HEK293T (cell line): ENCODE data around the gene EHBP1.

Experiments used
- CTCF ChIA-PET: fragments of 350-600 bp; formaldehyde crosslinking; extraction: SDS; loops from one replicate; lab custom pipeline; 2021; ENCODE audit warnings: antibody characterized with exemption, inconsistent platforms; lab: Yijun Ruan, JAX
- POLR2A ChIA-PET: fragments of 350-600 bp; formaldehyde crosslinking; extraction: SDS; loops from one replicate; lab custom pipeline; 2020; ENCODE audit warnings: antibody characterized with exemption, inconsistent platforms; lab: Yijun Ruan, JAX
- DNase-seq: peaks from one replicate; pipeline ENCODE4 v3.0.0; 2012; ENCODE audit warnings: mixed read lengths; ENCODE audit errors: extremely low spot score
- ARNT ChIP-seq: fragments of 450-650 bp; IDR thresholded peaks from 2 replicates; pipeline ENCODE4 v1.6.1; 2017; ENCODE audit warnings: mild to moderate bottlenecking
- BHLHE40 ChIP-seq: fragments of 450-650 bp; IDR thresholded peaks from 2 replicates; pipeline ENCODE4 v1.6.1; 2016; ENCODE audit warnings: mild to moderate bottlenecking, moderate library complexity, borderline replicate concordance
- CTBP1 ChIP-seq: fragments of 450-650 bp; IDR thresholded peaks from 2 replicates; pipeline ENCODE4 v1.6.1; 2016; ENCODE audit warnings: borderline replicate concordance
- ELF4 ChIP-seq: fragments of 450-650 bp; IDR thresholded peaks from 2 replicates; pipeline ENCODE4 v1.6.1; 2017; ENCODE audit warnings: antibody characterized with exemption
- FOXA1 ChIP-seq: fragments of 450-650 bp; IDR thresholded peaks from 2 replicates; pipeline ENCODE4 v1.6.1; 2016; ENCODE audit warnings: mild to moderate bottlenecking
- FOXK2 ChIP-seq: fragments of 450-650 bp; IDR thresholded peaks from 2 replicates; pipeline ENCODE4 v1.6.1; 2016; ENCODE audit warnings: mild to moderate bottlenecking
- FOXM1 ChIP-seq: fragments of 450-650 bp; IDR thresholded peaks from 2 replicates; pipeline ENCODE4 v1.6.1; 2017; ENCODE audit warnings: mild to moderate bottlenecking, borderline replicate concordance
- HDGF ChIP-seq: fragments of 450-650 bp; IDR thresholded peaks from 2 replicates; pipeline ENCODE4 v1.6.1; 2017; ENCODE audit warnings: antibody characterized with exemption, borderline replicate concordance
- L3MBTL2 ChIP-seq: fragments of 450-650 bp; conservative IDR thresholded peaks from 2 replicates; pipeline ENCODE4 v1.6.1; 2016; ENCODE audit warnings: mild to moderate bottlenecking
- LEF1 ChIP-seq: fragments of 450-650 bp; IDR thresholded peaks from 2 replicates; pipeline ENCODE4 v1.6.1; 2017; ENCODE audit warnings: mild to moderate bottlenecking, borderline replicate concordance
- NFRKB ChIP-seq: fragments of 450-650 bp; IDR thresholded peaks from 2 replicates; pipeline ENCODE4 v1.6.1; 2016; ENCODE audit warnings: mild to moderate bottlenecking, moderate library complexity
- PKNOX1 ChIP-seq: fragments of 450-650 bp; IDR thresholded peaks from 2 replicates; pipeline ENCODE4 v1.6.1; 2016
- SP1 ChIP-seq: fragments of 450-650 bp; IDR thresholded peaks from 2 replicates; pipeline ENCODE4 v1.6.1; 2017
- SUZ12 ChIP-seq: fragments of 450-650 bp; IDR thresholded peaks from 2 replicates; pipeline ENCODE4 v1.6.1; 2016; ENCODE audit warnings: mild to moderate bottlenecking
- TARDBP ChIP-seq: fragments of 450-650 bp; IDR thresholded peaks from 2 replicates; pipeline ENCODE4 v1.6.1; 2016
- ZNF384 ChIP-seq: fragments of 450-650 bp; IDR thresholded peaks from 2 replicates; pipeline ENCODE4 v1.6.1; 2016

EHBP1 gene

GRCh38 chr2:63046961-63047320 is 341.4 kb downstream of the EHBP1 start:
- POLR2A ChIA-PET: no interaction called here
- CTCF ChIA-PET: interaction anchor here (0.7 kb wide), 1 partner anchor 53 kb away, joined by 4 read pairs; no protein-coding TSS in a partner anchor

GRCh38 chr2:63047321-63048279 is 342.1 kb downstream of the EHBP1 start:
- DNase-seq: no peak
- no peak for TF ChIP-seq FOXK2
- no peak for TF ChIP-seq ZNF384
- no peak for TF ChIP-seq CTBP1
- no peak for TF ChIP-seq HDGF
- TF ChIP-seq FOXM1: no peak
- TF ChIP-seq PKNOX1: no peak
- TF ChIP-seq ARNT: no peak
- no peak for TF ChIP-seq FOXA1
- TF ChIP-seq SP1: no peak
- TF ChIP-seq ELF4: no peak
- TF ChIP-seq LEF1: no peak
- TF ChIP-seq BHLHE40: no peak
- POLR2A ChIA-PET: no interaction called here
- CTCF ChIA-PET: interaction anchor here (0.7 kb wide), 1 partner anchor 53 kb away, joined by 4 read pairs; no protein-coding TSS in a partner anchor

More at GRCh38 chr2:63046961-63047320, 341.4 kb downstream of the EHBP1 start:
- no peak for DNase-seq
- TF ChIP-seq ARNT (no peak), PKNOX1 (no peak), BHLHE40 (no peak), FOXK2 (no peak), L3MBTL2 (no peak), TARDBP (no peak), CTBP1 (no peak), ZNF384 (no peak), SP1 (no peak), FOXM1 (no peak), NFRKB (no peak)

- ChIA-PET POLR2A (no interaction called here), CTCF (no interaction called here)
- DNase-seq: no peak
- TF ChIP-seq SUZ12 (no peak), HDGF (no peak), FOXA1 (no peak), FOXK2 (no peak), NFRKB (no peak), PKNOX1 (no peak), ARNT (no peak), CTBP1 (no peak)
Measured at GRCh38 chr2:63048367-63049171, 343.1 kb downstream of the EHBP1 start.

- CTCF ChIA-PET: interaction anchor here (0.6 kb wide), 1 partner anchor 25 kb away, joined by 4 read pairs; no protein-coding TSS in a partner anchor
Measured at GRCh38 chr2:63049211-63049969, 343.9 kb downstream of the EHBP1 start.

GRCh38 chr2:63049970-63050333 is 344.4 kb downstream of the EHBP1 start:
- DNase-seq: no peak
- TF ChIP-seq L3MBTL2 (peak; percentile 56), FOXM1 (no peak), SP1 (no peak)
- ChIA-PET CTCF (no interaction called here), POLR2A (interaction anchor here (1.0 kb wide), 1 partner anchor 9 kb away, joined by 3 read pairs; no protein-coding TSS in a partner anchor)

More at GRCh38 chr2:63049211-63049969, 343.9 kb downstream of the EHBP1 start:
- no peak for TF ChIP-seq BHLHE40
- TF ChIP-seq L3MBTL2: peak; percentile 79
- peak; percentile 24 for DNase-seq
- POLR2A ChIA-PET: no interaction called here
